NCI-H82 (cell line): ENCODE measurements around the gene POLDIP3.
"Not testable (repeated sequence)": the region's sequence is repeated elsewhere in the genome, so short reads cannot be mapped to it uniquely, and the experiment has no call there.

Experiments
- DNase-seq: peaks from one replicate; lab custom pipeline; 2025; lab: John Stamatoyannopoulos, UW

POLDIP3 gene

DNA sequence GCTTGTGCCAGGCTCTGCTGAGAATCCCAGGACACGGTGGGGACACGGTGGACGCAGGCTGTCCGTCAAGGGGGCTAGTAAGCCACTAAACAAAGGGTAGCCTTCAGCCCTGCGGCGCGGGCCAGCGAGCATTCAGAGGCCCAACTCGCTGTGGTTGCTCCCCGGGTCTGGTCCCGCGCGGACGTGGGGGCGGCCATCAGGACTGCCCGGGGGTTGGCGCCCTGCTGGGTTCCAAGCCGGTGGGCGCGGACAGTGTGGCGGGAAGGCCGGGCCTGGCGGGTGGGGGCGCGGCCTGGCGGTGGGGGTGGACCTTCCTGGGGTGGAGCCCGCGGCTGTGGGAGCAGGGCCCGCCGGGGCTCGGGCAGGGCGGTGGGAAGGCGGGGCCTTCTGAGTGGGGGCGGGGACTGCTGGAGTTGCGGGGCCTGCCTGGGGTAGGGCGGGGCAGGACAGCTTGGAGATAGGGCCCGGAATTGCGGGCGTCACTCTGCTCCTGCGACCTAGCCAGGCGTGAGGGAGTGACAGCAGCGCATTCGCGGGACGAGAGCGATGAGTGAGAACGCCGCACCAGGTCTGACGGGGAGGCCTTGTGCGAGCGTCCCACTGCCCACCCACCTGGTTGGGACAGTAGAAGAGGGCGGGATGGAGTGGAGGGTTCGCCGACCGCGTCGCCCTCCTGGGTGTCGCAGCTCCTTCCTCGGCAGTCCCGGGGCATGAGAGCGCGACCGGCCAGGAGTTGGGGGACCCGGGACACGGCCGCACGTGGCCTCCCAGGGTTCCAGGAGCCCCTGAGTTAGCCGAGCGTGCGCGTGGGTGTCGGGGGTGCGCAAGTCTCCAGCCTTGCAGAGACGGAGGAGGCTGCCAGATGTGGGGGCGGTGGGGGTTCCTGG is 61.0 kb downstream of the POLDIP3 start, which contains the start of gene SERHL2:
Gene SERHL2 (plus strand): TSS at position 482 of the 887 bp plus-strand sequence. CDS start 65 bp downstream, at position 547.
- peak; percentile 86 for DNase-seq

DNA sequence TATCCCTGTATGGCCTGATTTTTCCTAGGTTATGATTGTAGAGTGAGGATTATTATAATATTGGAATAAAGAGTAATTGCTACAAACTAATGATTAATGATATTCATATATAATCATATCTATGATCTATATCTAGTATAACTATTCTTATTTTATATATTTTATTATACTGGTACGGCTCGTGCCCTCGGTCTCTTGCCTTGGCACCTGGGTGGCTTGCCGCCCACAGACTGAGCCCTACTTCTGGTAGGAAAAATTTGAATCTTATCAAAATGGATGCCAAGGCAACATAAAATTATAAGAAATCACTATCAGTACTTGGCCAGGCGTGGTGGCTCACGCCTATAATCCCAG is 62.4 kb downstream of the POLDIP3 start:
- not testable (repeated sequence) for DNase-seq

DNA sequence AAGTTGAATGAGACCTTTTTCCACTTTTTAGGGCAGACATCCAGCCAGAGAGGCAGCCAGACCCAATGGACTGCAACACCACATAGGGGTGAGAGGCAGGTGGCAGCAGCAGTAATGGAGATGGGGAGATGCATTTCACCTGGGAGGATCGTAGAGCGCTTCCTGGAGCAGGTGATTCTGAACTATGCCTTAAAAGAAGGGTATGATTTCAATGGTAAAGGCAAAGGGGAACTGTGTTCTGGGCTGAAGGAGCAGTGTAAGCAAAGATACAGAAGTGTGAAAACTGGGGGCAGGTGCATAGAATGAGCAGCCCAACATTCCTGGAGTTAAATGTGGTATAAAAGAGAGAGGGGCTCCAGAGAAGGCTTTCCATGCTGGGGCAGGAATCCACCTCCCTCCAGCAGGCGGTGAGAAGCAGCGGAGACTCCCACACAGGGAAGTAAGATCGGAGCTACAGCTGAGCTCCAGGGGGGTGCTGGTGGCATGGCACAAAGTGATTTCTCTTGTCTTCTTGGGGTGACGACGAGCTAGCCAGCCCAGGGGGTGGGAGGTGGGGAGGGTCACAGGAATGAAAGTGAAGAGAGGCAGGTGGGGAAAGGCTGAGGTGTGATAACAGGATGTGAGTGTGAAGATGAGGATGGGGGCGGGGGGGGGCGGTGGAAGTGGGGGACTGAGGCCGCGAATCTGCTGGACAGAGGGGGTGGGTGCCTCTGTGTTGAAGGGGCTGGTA is 65.2 kb downstream of the POLDIP3 start:
- no peak for DNase-seq

DNA sequence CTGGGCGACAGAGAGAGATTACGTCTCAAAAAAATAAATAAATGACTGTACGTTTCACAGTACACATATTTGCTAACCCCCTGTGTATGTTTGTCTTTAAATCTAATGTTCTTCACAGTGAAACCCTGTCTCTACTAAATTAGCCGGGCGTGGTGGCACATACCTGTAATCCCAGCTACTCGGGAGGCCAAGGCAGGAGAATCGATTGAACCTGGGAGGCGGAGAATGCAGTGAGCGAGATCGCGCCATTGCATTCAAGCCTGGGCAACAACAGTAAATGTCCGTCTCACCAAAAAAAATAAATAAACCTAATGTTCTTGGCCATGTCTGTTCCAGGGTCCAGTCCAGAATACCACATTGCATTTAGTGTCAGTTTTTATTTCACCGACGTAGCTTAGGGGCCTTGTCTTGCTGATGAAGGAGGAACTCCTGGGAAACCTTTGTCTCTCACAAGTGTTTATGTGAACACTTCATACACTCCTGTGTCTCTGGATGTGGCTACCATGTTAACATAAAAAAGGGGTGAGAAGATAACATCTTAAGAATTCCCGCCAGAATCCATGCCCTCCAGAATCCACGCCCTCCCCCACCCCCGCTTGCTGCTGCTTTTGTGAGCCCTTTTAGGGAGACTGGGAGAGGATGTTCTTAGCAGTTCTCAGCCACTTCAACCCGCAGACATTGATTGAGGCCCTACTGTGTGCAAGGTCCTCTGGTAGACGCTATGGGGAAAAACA is 65.9 kb downstream of the POLDIP3 start:
- DNase-seq: no peak

- not testable (repeated sequence) for DNase-seq
These were observed 66.6 kb downstream of the POLDIP3 start for GRCh38 chr22:42548126-42548525.

GRCh38 chr22:42547562-42547961 is 67.1 kb downstream of the POLDIP3 start:
- no peak for DNase-seq

GRCh38 chr22:42544686-42545085 is 70.0 kb downstream of the POLDIP3 start:
- DNase-seq: no peak

DNA sequence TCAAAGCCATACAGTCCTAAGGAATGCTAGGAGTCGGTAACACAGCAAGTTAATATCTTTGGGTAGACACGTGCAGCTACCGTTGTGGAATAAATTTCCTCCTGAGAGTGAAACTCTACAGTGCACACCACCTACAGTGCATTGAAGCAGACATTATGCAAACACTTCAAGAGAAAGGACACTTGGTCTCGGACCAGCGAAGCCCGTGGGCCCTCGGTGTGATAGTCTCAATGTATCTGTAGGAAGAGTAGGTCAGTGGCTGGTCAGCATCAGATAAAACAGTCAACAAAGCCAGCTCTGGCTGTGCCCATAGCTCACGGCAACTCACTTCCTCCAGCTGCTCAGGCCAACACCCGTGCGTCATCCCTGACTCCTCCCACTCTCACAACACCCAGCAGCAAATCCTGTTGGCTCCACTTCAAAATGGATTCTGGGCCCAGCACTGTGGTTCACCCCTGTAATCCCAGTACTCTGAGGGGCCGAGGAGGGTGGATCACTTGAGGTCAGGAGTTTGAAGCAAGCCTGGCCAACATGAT is 75.4 kb downstream of the POLDIP3 start:
- not testable (repeated sequence) for DNase-seq

GRCh38 chr22:42537199-42537831 is 77.4 kb downstream of the POLDIP3 start:
- DNase-seq: not testable (repeated sequence)

DNA sequence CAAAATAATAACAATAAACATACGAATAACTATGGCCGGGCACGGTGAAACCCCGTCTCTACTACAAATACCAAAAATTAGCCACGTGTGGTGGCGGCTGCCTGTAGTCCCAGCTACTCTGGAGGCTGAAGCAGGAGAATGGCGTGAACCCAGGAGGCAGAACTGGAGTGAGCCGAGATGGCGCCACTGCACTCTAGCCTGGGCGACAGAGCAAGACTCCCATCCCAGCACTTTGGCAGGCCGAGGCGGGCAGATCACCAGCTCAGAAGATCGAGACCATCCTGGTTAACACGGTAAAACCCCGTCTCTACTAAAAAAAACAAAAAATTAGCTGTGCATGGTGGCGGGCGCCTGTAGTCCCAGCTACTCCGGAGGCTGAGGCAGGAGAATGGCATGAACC is 78.0 kb downstream of the POLDIP3 start:
- not testable (repeated sequence) for DNase-seq

- no peak for DNase-seq
These were observed 78.5 kb downstream of the POLDIP3 start for GRCh38 chr22:42536166-42536565.

GRCh38 chr22:42535082-42535731 is 79.5 kb downstream of the POLDIP3 start:
- not testable (repeated sequence) for DNase-seq
